ENCODE measurements around the gene KCNQ5.

KCNQ5 gene

DNA sequence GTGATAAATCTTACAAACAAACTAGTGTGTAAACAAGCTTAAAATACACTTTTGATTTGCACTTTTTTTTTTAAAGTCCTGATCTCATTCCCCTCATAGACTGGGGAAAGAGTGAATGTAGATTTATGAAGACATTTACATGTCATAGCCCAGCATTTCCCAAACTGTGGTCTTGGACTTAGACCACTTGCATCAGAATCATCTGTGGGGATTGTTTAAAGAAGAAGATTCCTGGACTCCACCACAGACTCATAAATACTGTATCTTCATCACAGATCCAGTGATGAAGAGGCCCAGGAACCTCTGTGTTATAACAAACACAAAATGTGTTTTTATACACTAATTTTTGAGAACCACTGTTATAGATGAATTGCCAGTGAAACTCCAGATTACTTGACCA, 99.5 kb downstream of the KCNQ5 start:
- DNase-seq (ENCODE audit: low read depth, low spot score), result no peak
- no peak overlapping the region for H3K27ac ChIP-seq
- no peak overlapping the region for H3K9ac ChIP-seq (ENCODE audit: insufficient read length)
- no peaks in the 10 kb centered on the region for H3K9me3 ChIP-seq (ENCODE audit: low read depth, low read length)
- no peaks in the 10 kb centered on the region for H3K36me3 ChIP-seq (ENCODE audit: insufficient read depth, low read length)
- no peak overlapping the region for H3K4me3 ChIP-seq
- TF ChIP-seq FOXP2 (optimal IDR thresholded peaks at IDR 0.05; ENCODE audit: control extremely low read depth, extremely low read length, insufficient read depth) (no peak), POLR2AphosphoS5 (IDR thresholded peaks at IDR 0.05; ENCODE audit: borderline replicate concordance, low read depth, low read length) (no peak), EZH2 (IDR thresholded peaks at IDR 0.05) (no peak)

DNA sequence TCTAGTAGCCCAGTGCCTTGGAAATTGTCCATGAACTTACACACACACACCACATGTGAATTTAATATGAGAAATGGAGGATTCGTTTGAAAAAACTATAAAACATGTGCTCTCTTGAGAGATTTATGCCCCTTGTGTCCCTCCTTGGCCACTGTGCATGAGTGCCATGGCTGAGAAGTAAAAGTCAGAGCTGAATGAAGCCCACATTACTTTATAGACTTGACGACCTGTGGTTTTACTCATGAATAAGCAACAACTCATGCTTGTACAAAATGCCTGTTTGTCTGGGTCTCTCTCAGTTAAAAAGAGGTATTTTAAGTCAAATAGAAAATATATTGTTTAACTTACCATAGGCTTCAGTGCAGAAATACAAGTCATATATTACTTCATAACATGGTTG, 102.7 kb downstream of the KCNQ5 start:
- Histone ChIP-seq H3K9ac (ENCODE audit: insufficient read length) (peak overlapping the region; percentile 24), H3K36me3 (ENCODE audit: insufficient read depth, low read length) (peaks cover 4% of the 10 kb centered on the region), H3K4me3 (peak overlapping the region; percentile 40), H3K27ac (peak overlapping the region; percentile 79), H3K9me3 (ENCODE audit: low read depth, low read length) (no peaks in the 10 kb centered on the region)
- peak; percentile 18 for DNase-seq (ENCODE audit: low read depth, low spot score)
- no peak for TF ChIP-seq EZH2 (IDR thresholded peaks at IDR 0.05)
- TF ChIP-seq POLR2AphosphoS5 (IDR thresholded peaks at IDR 0.05; ENCODE audit: borderline replicate concordance, low read depth, low read length), result no peak
- no peak for TF ChIP-seq FOXP2 (optimal IDR thresholded peaks at IDR 0.05; ENCODE audit: control extremely low read depth, extremely low read length, insufficient read depth)

DNA sequence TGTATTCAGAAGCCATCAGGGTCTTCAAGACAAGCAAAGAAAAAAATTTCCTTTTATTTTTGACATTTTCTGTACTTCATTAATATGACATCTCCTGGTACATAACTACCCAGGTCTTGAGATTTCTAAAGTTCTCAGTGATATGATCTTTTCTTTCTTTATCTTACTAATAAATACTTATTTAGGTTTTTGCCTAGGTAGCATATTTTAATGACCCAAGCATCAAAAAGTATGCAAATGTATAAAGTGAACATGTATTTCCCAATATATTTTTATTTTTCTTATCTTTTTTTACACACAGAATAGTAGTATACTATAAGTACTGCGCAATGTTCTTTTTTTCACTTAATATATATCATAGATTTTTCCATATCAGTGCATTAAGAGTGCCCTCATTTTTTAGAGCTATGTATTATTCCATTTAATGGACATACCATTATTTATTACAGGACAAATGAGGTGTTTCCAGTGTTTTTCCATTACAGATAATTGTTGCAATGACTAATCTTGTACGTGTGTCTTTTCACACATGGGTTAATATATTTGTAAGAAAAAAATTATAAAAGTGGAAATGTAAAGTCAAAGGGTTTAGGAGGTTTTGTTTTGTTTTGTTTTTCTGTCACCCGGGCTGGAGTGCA, 107.0 kb downstream of the KCNQ5 start:
- TF ChIP-seq FOXP2 (optimal IDR thresholded peaks at IDR 0.05; ENCODE audit: control extremely low read depth, extremely low read length, insufficient read depth) (no peak), EZH2 (IDR thresholded peaks at IDR 0.05) (no peak), POLR2AphosphoS5 (IDR thresholded peaks at IDR 0.05; ENCODE audit: borderline replicate concordance, low read depth, low read length) (no peak)
- Histone ChIP-seq H3K36me3 (ENCODE audit: insufficient read depth, low read length) (peaks cover 4% of the 10 kb centered on the region), H3K9me3 (ENCODE audit: low read depth, low read length) (no peaks in the 10 kb centered on the region)

DNA sequence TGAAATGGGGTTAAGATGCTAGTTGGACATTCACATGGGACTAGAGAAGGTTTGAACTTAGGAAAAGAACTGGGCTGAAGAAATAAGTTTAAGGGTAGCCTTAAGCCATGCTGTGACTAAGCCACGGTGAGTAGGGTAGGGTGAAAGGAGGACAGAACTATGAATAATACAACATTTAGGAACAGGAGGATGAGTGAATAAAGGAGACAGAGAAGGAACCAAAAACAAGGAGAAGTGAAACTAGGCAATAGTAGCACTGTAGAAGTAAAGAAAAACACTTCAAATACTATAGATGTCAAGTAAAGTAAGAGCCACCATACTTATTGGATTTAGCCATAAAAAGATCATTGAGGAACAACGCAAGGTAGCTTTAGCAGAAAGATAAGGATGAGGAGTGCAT, 111.2 kb downstream of the KCNQ5 start:
- Histone ChIP-seq H3K9me3 (ENCODE audit: low read depth, low read length) (no peaks in the 10 kb centered on the region), H3K9ac (ENCODE audit: insufficient read length) (no peak overlapping the region), H3K36me3 (ENCODE audit: insufficient read depth, low read length) (no peaks in the 10 kb centered on the region), H3K4me3 (no peak overlapping the region), H3K27ac (no peak overlapping the region)
- TF ChIP-seq FOXP2 (optimal IDR thresholded peaks at IDR 0.05; ENCODE audit: control extremely low read depth, extremely low read length, insufficient read depth) (no peak), EZH2 (IDR thresholded peaks at IDR 0.05) (no peak), POLR2AphosphoS5 (IDR thresholded peaks at IDR 0.05; ENCODE audit: borderline replicate concordance, low read depth, low read length) (no peak)
- DNase-seq (ENCODE audit: low read depth, low spot score), result no peak

More for the DNA sequence above, 107.0 kb downstream of the KCNQ5 start:
- no peak overlapping the region for H3K4me3 ChIP-seq
- DNase-seq (ENCODE audit: low read depth, low spot score), result no peak
- H3K27ac ChIP-seq, result no peak overlapping the region
- no peak overlapping the region for H3K9ac ChIP-seq (ENCODE audit: insufficient read length)

DNA sequence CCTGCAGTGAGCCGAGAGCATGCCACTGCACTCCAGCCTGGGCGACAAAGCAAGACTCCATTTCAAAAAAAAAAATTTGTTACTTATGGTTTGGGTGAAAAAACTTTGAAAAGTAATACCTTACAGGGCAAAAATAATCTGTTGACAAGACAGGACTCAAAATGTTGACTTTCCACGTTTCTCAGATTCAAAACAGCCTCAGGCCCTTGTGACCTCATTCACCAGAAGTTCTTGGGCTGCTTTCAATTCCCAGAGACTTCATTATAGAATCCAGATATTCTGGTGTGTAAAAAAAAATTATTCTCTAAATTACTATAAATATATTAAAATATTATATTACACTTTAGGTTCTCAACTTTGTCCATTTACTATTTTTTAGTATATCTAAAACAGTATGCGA, 116.2 kb downstream of the KCNQ5 start:
- no peaks in the 10 kb centered on the region for H3K9me3 ChIP-seq (ENCODE audit: low read depth, low read length)
- no peak for DNase-seq (ENCODE audit: low read depth, low spot score)
- H3K4me3 ChIP-seq, result no peak overlapping the region
- no peak overlapping the region for H3K9ac ChIP-seq (ENCODE audit: insufficient read length)
- TF ChIP-seq FOXP2 (optimal IDR thresholded peaks at IDR 0.05; ENCODE audit: control extremely low read depth, extremely low read length, insufficient read depth), result no peak
- no peak for TF ChIP-seq EZH2 (IDR thresholded peaks at IDR 0.05)
- no peak for TF ChIP-seq POLR2AphosphoS5 (IDR thresholded peaks at IDR 0.05; ENCODE audit: borderline replicate concordance, low read depth, low read length)
- no peak overlapping the region for H3K27ac ChIP-seq
- H3K36me3 ChIP-seq (ENCODE audit: insufficient read depth, low read length), result no peaks in the 10 kb centered on the region

DNA sequence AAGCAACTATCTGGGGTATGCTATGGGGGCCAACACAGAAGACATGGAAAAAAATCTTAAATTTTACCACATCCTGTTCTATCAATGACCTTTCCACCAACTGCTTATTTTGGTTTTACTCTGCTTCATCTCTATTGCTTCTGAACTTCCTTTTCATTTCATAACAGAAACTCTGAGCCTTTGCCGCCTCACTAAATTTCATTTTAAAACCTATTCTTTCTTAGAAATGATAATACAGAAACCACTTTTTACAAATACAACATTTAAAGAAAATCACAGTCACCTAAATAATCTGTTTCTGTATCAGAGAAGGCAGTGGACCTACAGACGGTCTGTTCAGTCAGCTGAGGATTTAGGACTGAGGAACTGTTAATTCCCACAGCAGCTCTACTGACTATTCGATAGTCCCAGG, 117.5 kb downstream of the KCNQ5 start:
- Histone ChIP-seq H3K4me3 (no peak overlapping the region), H3K9ac (ENCODE audit: insufficient read length) (no peak overlapping the region), H3K27ac (no peak overlapping the region), H3K36me3 (ENCODE audit: insufficient read depth, low read length) (no peaks in the 10 kb centered on the region), H3K9me3 (ENCODE audit: low read depth, low read length) (no peaks in the 10 kb centered on the region)
- no peak for DNase-seq (ENCODE audit: low read depth, low spot score)
- TF ChIP-seq FOXP2 (optimal IDR thresholded peaks at IDR 0.05; ENCODE audit: control extremely low read depth, extremely low read length, insufficient read depth) (no peak), EZH2 (IDR thresholded peaks at IDR 0.05) (no peak), POLR2AphosphoS5 (IDR thresholded peaks at IDR 0.05; ENCODE audit: borderline replicate concordance, low read depth, low read length) (no peak)

DNA sequence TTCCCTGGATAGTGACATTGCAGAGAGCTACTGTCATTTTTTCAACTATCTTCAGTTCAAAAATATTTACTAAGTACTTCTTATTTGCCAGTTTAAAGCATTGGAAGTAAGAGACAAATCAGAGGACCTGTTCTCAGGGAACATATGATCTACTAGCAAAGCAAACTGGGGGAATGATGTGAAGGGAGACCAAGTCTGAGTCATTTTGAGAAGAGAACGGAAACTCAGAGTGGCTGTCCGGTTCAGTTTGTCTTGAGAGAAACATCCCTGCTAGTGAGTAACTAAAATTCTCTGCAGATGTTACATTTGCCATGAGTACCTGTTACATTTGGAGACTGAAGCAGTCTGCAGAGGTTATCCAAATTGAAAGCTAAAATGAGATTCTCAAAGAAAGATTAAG, 118.3 kb downstream of the KCNQ5 start:
- H3K9ac ChIP-seq (ENCODE audit: insufficient read length), result no peak overlapping the region
- H3K36me3 ChIP-seq (ENCODE audit: insufficient read depth, low read length), result no peaks in the 10 kb centered on the region
- H3K9me3 ChIP-seq (ENCODE audit: low read depth, low read length), result no peaks in the 10 kb centered on the region
- TF ChIP-seq FOXP2 (optimal IDR thresholded peaks at IDR 0.05; ENCODE audit: control extremely low read depth, extremely low read length, insufficient read depth) (no peak), EZH2 (IDR thresholded peaks at IDR 0.05) (no peak), POLR2AphosphoS5 (IDR thresholded peaks at IDR 0.05; ENCODE audit: borderline replicate concordance, low read depth, low read length) (no peak)
- no peak overlapping the region for H3K4me3 ChIP-seq
- no peak for DNase-seq (ENCODE audit: low read depth, low spot score)
- H3K27ac ChIP-seq, result no peak overlapping the region

DNA sequence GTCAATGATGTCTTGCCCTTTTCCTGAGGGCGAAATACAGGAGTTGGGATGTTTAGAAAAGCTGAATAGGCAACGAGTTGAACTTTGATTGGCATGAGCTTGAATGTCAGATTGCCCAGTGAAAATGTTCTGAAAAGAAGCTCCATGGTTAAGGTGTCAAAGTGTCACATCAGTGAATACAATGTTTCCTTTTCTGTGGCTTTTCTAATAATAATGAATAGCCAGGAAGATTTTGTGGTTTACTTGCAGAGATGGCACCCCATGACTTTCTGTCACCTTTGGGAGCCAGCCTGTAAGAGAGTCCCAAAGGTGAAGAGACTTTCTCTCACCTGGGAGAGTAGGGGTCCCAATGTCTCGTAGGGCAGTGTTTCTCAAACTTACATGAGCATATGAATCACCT, 119.2 kb downstream of the KCNQ5 start:
- no peak for DNase-seq (ENCODE audit: low read depth, low spot score)
- no peaks in the 10 kb centered on the region for H3K9me3 ChIP-seq (ENCODE audit: low read depth, low read length)
- TF ChIP-seq EZH2 (IDR thresholded peaks at IDR 0.05) (no peak), POLR2AphosphoS5 (IDR thresholded peaks at IDR 0.05; ENCODE audit: borderline replicate concordance, low read depth, low read length) (no peak), FOXP2 (optimal IDR thresholded peaks at IDR 0.05; ENCODE audit: control extremely low read depth, extremely low read length, insufficient read depth) (no peak)
- no peak overlapping the region for H3K4me3 ChIP-seq
- H3K27ac ChIP-seq, result no peak overlapping the region
- no peak overlapping the region for H3K9ac ChIP-seq (ENCODE audit: insufficient read length)
- no peaks in the 10 kb centered on the region for H3K36me3 ChIP-seq (ENCODE audit: insufficient read depth, low read length)
